ENCODE measurements around the gene TENM4. TPM values are rescaled to one million over a fixed set of nuclear protein-coding genes. Genes with fewer than 3 reads are reported as not detected.

The TENM4 gene
- total RNA-seq, 2 experiments from 2014 or later, result not detected

DNA sequence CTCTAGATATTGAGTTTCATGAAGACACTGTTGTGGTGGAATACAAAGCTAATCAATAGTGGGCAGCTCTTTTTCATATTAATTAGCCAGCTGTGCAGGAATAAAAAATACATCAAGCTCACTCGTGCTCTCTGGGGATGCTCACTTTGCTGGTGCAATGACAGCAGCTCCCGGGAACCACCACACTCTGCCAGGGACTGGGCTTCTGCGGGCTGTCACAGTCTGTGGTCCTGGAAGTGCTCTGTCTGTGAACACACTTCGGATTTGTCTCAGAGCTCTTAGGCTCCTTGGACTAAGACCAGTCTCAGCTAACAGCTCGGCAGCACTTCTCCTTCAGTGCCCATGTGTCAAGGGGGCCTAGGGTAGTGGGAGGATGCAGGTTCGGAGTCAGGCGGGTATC, 393.5 kb downstream of the TENM4 start:
- H3K27me3 Mint-ChIP-seq, result peaks cover 1% of the 10 kb centered on the region
- DNase-seq (no peak), ATAC-seq (no peak)
- intact Hi-C loops (cut with micrococcal nuclease), result no loop called here
- ChIA-PET POLR2A (no interaction called here), CTCF (interaction anchor here (0.9 kb wide), 1 partner anchor 402 kb away, joined by 3 read pairs; no protein-coding TSS in a partner anchor)
- TF ChIP-seq, protein P1, sequence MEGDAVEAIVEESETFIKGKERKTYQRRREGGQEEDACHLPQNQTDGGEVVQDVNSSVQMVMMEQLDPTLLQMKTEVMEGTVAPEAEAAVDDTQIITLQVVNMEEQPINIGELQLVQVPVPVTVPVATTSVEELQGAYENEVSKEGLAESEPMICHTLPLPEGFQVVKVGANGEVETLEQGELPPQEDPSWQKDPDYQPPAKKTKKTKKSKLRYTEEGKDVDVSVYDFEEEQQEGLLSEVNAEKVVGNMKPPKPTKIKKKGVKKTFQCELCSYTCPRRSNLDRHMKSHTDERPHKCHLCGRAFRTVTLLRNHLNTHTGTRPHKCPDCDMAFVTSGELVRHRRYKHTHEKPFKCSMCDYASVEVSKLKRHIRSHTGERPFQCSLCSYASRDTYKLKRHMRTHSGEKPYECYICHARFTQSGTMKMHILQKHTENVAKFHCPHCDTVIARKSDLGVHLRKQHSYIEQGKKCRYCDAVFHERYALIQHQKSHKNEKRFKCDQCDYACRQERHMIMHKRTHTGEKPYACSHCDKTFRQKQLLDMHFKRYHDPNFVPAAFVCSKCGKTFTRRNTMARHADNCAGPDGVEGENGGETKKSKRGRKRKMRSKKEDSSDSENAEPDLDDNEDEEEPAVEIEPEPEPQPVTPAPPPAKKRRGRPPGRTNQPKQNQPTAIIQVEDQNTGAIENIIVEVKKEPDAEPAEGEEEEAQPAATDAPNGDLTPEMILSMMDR (IDR thresholded peaks at IDR 0.05), result no peak
- H3K9me3 Mint-ChIP-seq, result no peaks in the 10 kb centered on the region
- H3K36me3 Mint-ChIP-seq (ENCODE audit: low read depth), result no peaks in the 10 kb centered on the region
- H3K27ac Mint-ChIP-seq, result no peak overlapping the region
- no peaks in the 10 kb centered on the region for H3K4me1 Mint-ChIP-seq (ENCODE audit: low read depth)
- H3K4me3 Mint-ChIP-seq, result no peak overlapping the region

DNA sequence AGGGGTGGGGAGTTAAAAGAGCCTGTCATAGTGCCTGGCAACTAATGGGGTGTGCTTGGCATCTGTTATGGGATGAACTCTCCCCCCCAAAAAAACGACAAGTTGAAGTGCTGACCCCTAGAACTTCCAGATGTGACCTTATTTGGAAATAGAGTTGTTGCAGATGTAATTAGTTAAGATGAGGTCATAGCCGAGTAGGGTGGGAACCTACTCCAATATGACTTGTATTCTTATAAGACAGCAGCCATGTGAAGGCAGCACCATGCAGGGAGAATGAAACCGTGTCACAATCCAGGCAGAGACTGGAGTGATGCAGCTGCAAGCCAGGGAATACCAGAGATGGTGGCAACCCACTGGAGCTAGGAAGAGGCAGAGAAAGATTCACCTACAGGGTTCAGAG, 394.5 kb downstream of the TENM4 start:
- ChIA-PET CTCF (no interaction called here), POLR2A (no interaction called here)
- intact Hi-C loops (cut with micrococcal nuclease), result no loop called here
- H3K9me3 Mint-ChIP-seq, result no peaks in the 10 kb centered on the region
- no peak overlapping the region for H3K4me3 Mint-ChIP-seq
- H3K27ac Mint-ChIP-seq, result no peak overlapping the region
- H3K36me3 Mint-ChIP-seq (ENCODE audit: low read depth), result no peaks in the 10 kb centered on the region
- TF ChIP-seq, protein P1 (IDR thresholded peaks at IDR 0.05), result no peak
- H3K4me1 Mint-ChIP-seq (ENCODE audit: low read depth), result no peaks in the 10 kb centered on the region
- ATAC-seq, result no peak
- H3K27me3 Mint-ChIP-seq, result peaks cover 1% of the 10 kb centered on the region
- no peak for DNase-seq

DNA sequence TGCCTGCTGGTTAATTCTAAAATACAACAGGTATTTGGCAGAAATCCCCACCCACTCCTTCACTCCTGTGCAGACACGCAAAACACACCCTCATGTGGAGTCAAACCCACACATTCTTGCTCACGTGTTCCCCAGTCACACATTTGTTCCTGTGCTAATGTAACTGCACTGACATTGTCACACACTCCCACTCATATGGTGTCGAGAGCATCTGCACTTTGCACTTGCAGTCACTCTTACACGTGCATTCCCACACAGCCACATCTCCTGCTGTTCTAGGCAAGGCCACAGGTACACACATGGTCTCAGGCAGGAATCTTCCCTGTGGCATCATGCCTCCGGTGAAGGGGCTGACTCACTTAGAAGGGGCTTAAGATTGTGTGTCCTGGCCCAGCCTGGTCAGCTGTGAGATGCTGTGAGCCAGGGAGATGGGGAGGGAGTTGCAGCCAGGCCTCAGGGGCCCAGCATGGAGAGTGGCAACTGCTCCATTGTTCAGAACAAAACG, 395.0 kb downstream of the TENM4 start:
- ChIA-PET CTCF (no interaction called here), POLR2A (no interaction called here)
- H3K9me3 Mint-ChIP-seq, result no peaks in the 10 kb centered on the region
- no peaks in the 10 kb centered on the region for H3K36me3 Mint-ChIP-seq (ENCODE audit: low read depth)
- DNase-seq (no peak), ATAC-seq (no peak)
- H3K4me1 Mint-ChIP-seq (ENCODE audit: low read depth), result no peaks in the 10 kb centered on the region
- no peak overlapping the region for H3K4me3 Mint-ChIP-seq
- peaks cover 1% of the 10 kb centered on the region for H3K27me3 Mint-ChIP-seq
- intact Hi-C loops (cut with micrococcal nuclease), result no loop called here
- TF ChIP-seq, protein P1 (IDR thresholded peaks at IDR 0.05), result no peak
- H3K27ac Mint-ChIP-seq, result no peak overlapping the region

DNA sequence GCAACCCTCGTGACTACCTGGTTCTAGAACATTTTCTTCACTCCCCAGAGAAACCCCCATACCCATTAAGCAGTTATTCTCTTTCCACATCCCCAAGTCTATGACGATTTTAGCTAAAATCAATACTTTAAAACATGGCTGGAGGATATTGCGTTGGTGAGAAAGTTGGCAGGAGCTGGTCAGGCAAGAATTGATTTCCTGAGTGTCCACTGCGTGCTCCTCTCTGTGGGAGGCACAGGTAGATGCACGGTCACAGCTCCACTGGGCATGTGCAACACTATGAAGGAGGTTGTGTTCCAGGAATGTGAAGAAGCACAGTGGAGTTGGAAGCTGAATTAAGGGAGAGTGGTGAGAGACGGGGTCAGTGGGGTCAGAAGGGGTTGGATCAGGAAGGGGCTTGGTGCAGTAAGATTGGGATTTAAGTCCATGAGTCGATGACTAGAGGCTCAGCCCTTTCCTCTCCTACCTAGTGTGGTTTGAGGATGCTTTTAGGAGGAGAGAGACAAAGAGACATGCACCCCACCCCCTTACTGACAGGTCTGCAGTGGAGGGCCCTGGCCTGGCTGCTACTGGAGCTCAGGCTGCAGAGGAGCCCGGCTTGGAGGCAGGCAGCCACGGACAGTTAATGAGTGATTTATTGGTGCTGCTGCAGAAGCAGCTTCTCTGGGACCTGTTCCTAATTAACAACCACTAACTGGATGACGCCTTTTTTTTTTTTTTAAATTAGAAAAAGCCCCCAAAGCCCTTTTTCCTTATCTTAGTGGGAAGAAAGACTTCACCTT, 395.6 kb downstream of the TENM4 start:
- intact Hi-C loops (cut with micrococcal nuclease), result no loop called here
- ChIA-PET CTCF (no interaction called here), POLR2A (no interaction called here)
- H3K9me3 Mint-ChIP-seq, result no peaks in the 10 kb centered on the region
- H3K27ac Mint-ChIP-seq, result no peak overlapping the region
- H3K36me3 Mint-ChIP-seq (ENCODE audit: low read depth), result no peaks in the 10 kb centered on the region
- no peak overlapping the region for H3K4me3 Mint-ChIP-seq
- H3K27me3 Mint-ChIP-seq, result peaks cover 1% of the 10 kb centered on the region
- no peaks in the 10 kb centered on the region for H3K4me1 Mint-ChIP-seq (ENCODE audit: low read depth)
- no peak for ATAC-seq
- TF ChIP-seq, protein P1 (IDR thresholded peaks at IDR 0.05), result no peak
- no peak for DNase-seq

DNA sequence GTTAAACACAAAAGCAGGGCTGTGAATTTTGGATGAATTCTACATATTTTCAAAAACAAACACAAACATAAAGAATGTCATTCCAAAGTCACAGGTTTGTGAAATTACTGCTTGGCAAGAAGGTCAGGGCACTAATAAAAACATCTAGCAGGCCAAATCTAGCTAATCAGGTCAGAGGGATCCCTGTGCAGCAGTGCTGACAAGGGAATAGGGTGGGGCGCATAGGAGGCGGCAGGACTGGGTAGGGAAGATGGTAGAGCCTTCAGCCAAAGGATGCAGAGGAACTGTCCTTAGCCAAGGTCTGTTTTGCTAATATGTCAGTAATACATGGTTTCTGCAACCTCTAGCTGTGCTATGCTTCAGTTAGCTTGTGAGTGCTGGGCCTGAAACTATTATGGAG, 396.6 kb downstream of the TENM4 start:
- H3K4me1 Mint-ChIP-seq (ENCODE audit: low read depth), result no peaks in the 10 kb centered on the region
- CTCF ChIA-PET, result no interaction called here
- H3K27me3 Mint-ChIP-seq, result peaks cover 1% of the 10 kb centered on the region
- no peaks in the 10 kb centered on the region for H3K9me3 Mint-ChIP-seq
- no peak for DNase-seq
- TF ChIP-seq, protein P1 (IDR thresholded peaks at IDR 0.05), result no peak
- no peak overlapping the region for H3K27ac Mint-ChIP-seq
- no peaks in the 10 kb centered on the region for H3K36me3 Mint-ChIP-seq (ENCODE audit: low read depth)
- no peak overlapping the region for H3K4me3 Mint-ChIP-seq
- intact Hi-C loops (cut with micrococcal nuclease), result no loop called here
- ATAC-seq, result no peak
- POLR2A ChIA-PET, result no interaction called here

All from activated CD8-positive, alpha-beta T cell treated with anti-CD3 and anti-CD28 coated beads for 36 hours (primary cell).